Muscle layer of colon (tissue), 2 donors: Measurements from ENCODE around the gene PREX1.

Experiments
- H3K27ac ChIP-seq: one replicate; pipeline ENCODE4 v1.7.0; 2013; ENCODE audit warnings: low read depth, mild to moderate bottlenecking, low read length, moderate library complexity
- H3K27me3 ChIP-seq, 2 donors: one replicate each; pipeline ENCODE4 v1.7.0; 2013; ENCODE audit warnings: low read length in 2 of 2, mild to moderate bottlenecking in 2 of 2; ENCODE audit not compliant: insufficient read depth in 2 of 2, control insufficient read depth in 1 of 2
- H3K36me3 ChIP-seq: one replicate; pipeline ENCODE4 v1.7.0; 2013; ENCODE audit warnings: mild to moderate bottlenecking, low read length; ENCODE audit not compliant: insufficient read depth
- H3K4me1 ChIP-seq: one replicate; pipeline ENCODE4 v1.7.0; 2013; ENCODE audit warnings: mild to moderate bottlenecking, low read length; ENCODE audit not compliant: insufficient read depth
- H3K4me3 ChIP-seq, 2 donors: one replicate each; pipeline ENCODE4 v1.7.0; 2013; ENCODE audit warnings: low read length in 2 of 2, low read depth in 1 of 2, mild to moderate bottlenecking in 1 of 2, moderate library complexity in 1 of 2
- H3K9ac ChIP-seq: one replicate; pipeline ENCODE4 v1.7.0; 2013; ENCODE audit warnings: low read length
- H3K9me3 ChIP-seq: one replicate; pipeline ENCODE4 v1.7.0; 2013; ENCODE audit warnings: mild to moderate bottlenecking, low read length
- donor health status: abdominal sarcoma.
- donor health status: Adenocarcinoma of cecum.

PREX1 gene

GRCh38 chr20:48794816-48795457 lies 32.9 kb downstream of the PREX1 start:
- no peaks in the 10 kb centered on the region for H3K9me3 ChIP-seq
- no peak overlapping the region for H3K9ac ChIP-seq
- no peaks in the 10 kb centered on the region for H3K36me3 ChIP-seq
- no peak overlapping the region for H3K27ac ChIP-seq
- no peaks in the 10 kb centered on the region for H3K27me3 ChIP-seq
- no peak overlapping the region for H3K4me3 ChIP-seq
- H3K4me1 ChIP-seq = peaks cover 7% of the 10 kb centered on the region

- H3K27me3 ChIP-seq = no peaks in the 10 kb centered on the region
- H3K4me3 ChIP-seq = no peak overlapping the region
- peaks cover 7% of the 10 kb centered on the region for H3K4me1 ChIP-seq
- no peaks in the 10 kb centered on the region for H3K36me3 ChIP-seq
- no peak overlapping the region for H3K27ac ChIP-seq
- H3K9ac ChIP-seq = no peak overlapping the region
- H3K9me3 ChIP-seq = no peaks in the 10 kb centered on the region
These were observed 33.4 kb downstream of the PREX1 start for GRCh38 chr20:48794360-48794759.

- no peaks in the 10 kb centered on the region for H3K36me3 ChIP-seq
- no peak overlapping the region for H3K4me3 ChIP-seq
- no peaks in the 10 kb centered on the region for H3K27me3 ChIP-seq
- no peak overlapping the region for H3K27ac ChIP-seq
- H3K4me1 ChIP-seq = peaks cover 7% of the 10 kb centered on the region
- H3K9me3 ChIP-seq = no peaks in the 10 kb centered on the region
- no peak overlapping the region for H3K9ac ChIP-seq
These were observed 34.0 kb downstream of the PREX1 start for GRCh38 chr20:48793776-48794175.

GRCh38 chr20:48791666-48792071 lies 36.1 kb downstream of the PREX1 start:
- Histone ChIP-seq H3K9ac (no peak overlapping the region), H3K27ac (no peak overlapping the region), H3K4me1 (peaks cover 7% of the 10 kb centered on the region), H3K9me3 (no peaks in the 10 kb centered on the region), H3K36me3 (no peaks in the 10 kb centered on the region), H3K27me3 (no peaks in the 10 kb centered on the region), H3K4me3 (no peak overlapping the region)

- Histone ChIP-seq H3K36me3 (no peaks in the 10 kb centered on the region), H3K4me1 (peaks cover 7% of the 10 kb centered on the region), H3K27ac (no peak overlapping the region), H3K9me3 (no peaks in the 10 kb centered on the region), H3K9ac (no peak overlapping the region), H3K27me3 (peaks cover 0 to under 1% of the 10 kb centered on the region in 2 donors), H3K4me3 (no peak overlapping the region)
These were observed 36.8 kb downstream of the PREX1 start for GRCh38 chr20:48791014-48791413.

GRCh38 chr20:48790473-48791003 lies 37.3 kb downstream of the PREX1 start:
- no peak overlapping the region for H3K27ac ChIP-seq
- H3K4me3 ChIP-seq = no peak overlapping the region
- H3K4me1 ChIP-seq = peaks cover 7% of the 10 kb centered on the region
- peaks cover 0 to 6% of the 10 kb centered on the region in 2 donors for H3K27me3 ChIP-seq
- no peaks in the 10 kb centered on the region for H3K9me3 ChIP-seq
- no peaks in the 10 kb centered on the region for H3K36me3 ChIP-seq
- H3K9ac ChIP-seq = no peak overlapping the region

GRCh38 chr20:48789781-48790472 lies 37.9 kb downstream of the PREX1 start:
- Histone ChIP-seq H3K27me3 (peaks cover 0 to 6% of the 10 kb centered on the region in 2 donors), H3K4me3 (no peak overlapping the region), H3K9ac (no peak overlapping the region), H3K36me3 (no peaks in the 10 kb centered on the region), H3K4me1 (peaks cover 7% of the 10 kb centered on the region), H3K27ac (no peak overlapping the region), H3K9me3 (no peaks in the 10 kb centered on the region)

GRCh38 chr20:48789185-48789668 lies 38.6 kb downstream of the PREX1 start:
- Histone ChIP-seq H3K36me3 (no peaks in the 10 kb centered on the region), H3K4me3 (no peak overlapping the region), H3K9ac (no peak overlapping the region), H3K27me3 (peaks cover 0 to 6% of the 10 kb centered on the region in 2 donors), H3K27ac (no peak overlapping the region), H3K4me1 (peaks cover 7% of the 10 kb centered on the region), H3K9me3 (no peaks in the 10 kb centered on the region)

GRCh38 chr20:48788486-48789072 lies 39.2 kb downstream of the PREX1 start:
- H3K4me3 ChIP-seq = no peak overlapping the region
- H3K27ac ChIP-seq = no peak overlapping the region
- peaks cover 7% of the 10 kb centered on the region for H3K4me1 ChIP-seq
- no peak overlapping the region for H3K9ac ChIP-seq
- H3K27me3 ChIP-seq = peaks cover 0 to 6% of the 10 kb centered on the region in 2 donors
- H3K9me3 ChIP-seq = no peaks in the 10 kb centered on the region
- H3K36me3 ChIP-seq = no peaks in the 10 kb centered on the region

GRCh38 chr20:48787861-48788375 lies 39.9 kb downstream of the PREX1 start:
- Histone ChIP-seq H3K27me3 (peaks cover 0 to 6% of the 10 kb centered on the region in 2 donors), H3K9ac (no peak overlapping the region), H3K27ac (no peak overlapping the region)

GRCh38 chr20:48786951-48787705 lies 40.7 kb downstream of the PREX1 start:
- Histone ChIP-seq H3K4me1 (peaks cover 7% of the 10 kb centered on the region), H3K9ac (no peak overlapping the region), H3K27ac (peak overlapping the region; percentile 32), H3K36me3 (no peaks in the 10 kb centered on the region), H3K27me3 (peaks cover 0 to 6% of the 10 kb centered on the region in 2 donors), H3K4me3 (no peak overlapping the region), H3K9me3 (no peaks in the 10 kb centered on the region)

More at GRCh38 chr20:48787861-48788375, 39.9 kb downstream of the PREX1 start:
- H3K36me3 ChIP-seq = no peaks in the 10 kb centered on the region
- H3K4me3 ChIP-seq = no peak overlapping the region
- no peaks in the 10 kb centered on the region for H3K9me3 ChIP-seq
- H3K4me1 ChIP-seq = peaks cover 7% of the 10 kb centered on the region
